GF-D8 (cell line): Measurements from ENCODE around the gene SRI.
"Not testable (repeated sequence)": the region's sequence is repeated elsewhere in the genome, so short reads cannot be mapped to it uniquely, and the experiment has no call there.

Experiments used
- DNase-seq: peaks from one replicate; lab custom pipeline; 2025; lab: John Stamatoyannopoulos, UW

SRI gene

DNA sequence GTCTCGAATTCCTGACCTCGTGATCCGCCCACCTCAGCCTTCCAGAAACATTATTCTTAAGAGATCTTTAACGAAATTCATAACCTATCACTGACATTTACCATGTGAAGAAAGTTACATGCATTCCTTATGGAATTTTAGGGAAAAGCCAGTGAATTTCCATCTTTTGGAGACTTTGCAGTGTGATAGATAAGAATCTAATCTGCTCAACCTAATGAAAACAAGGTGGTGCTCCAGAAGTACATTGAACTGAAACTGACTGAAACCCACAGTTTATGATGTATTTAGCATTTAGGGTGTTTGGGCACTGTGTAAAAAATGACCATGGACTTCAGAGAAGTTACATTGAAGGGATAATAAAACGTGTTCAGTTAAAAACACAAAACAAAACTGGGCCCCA is 43.6 kb downstream of the SRI start:
- DNase-seq: no peak

- no peak for DNase-seq
Observed at GRCh38 chr7:88172842-88173241, 47.0 kb downstream of the SRI start.

- DNase-seq: no peak
Observed at GRCh38 chr7:88169717-88170320, 50.0 kb downstream of the SRI start.

- no peak for DNase-seq
Observed at GRCh38 chr7:88167721-88168120, 52.1 kb downstream of the SRI start.

GRCh38 chr7:88167223-88167622 is 52.6 kb downstream of the SRI start:
- no peak for DNase-seq

- DNase-seq: peak; percentile 9
Observed at GRCh38 chr7:88165697-88166096, 54.1 kb downstream of the SRI start.

- not testable (repeated sequence) for DNase-seq
Observed at GRCh38 chr7:88159741-88160140, 60.1 kb downstream of the SRI start.

DNA sequence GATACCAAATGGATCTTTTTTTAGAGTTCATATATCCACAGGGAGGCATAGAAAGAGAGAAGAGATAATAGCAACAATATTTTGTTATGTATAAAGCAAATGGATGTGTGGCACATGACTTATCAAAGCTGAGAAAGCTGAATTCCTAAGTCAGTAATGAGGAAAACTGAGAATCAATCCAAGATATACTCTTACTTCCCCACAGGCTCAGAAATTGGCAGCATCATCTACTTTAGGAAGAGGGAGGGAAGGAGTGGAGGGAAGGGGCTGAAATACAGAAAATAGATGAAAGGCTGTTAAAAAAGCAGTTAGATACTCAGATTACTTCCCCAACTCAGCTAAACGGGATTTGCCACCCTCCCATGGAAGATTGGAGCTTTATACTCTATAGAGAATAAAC is 63.5 kb downstream of the SRI start:
- DNase-seq: no peak

DNA sequence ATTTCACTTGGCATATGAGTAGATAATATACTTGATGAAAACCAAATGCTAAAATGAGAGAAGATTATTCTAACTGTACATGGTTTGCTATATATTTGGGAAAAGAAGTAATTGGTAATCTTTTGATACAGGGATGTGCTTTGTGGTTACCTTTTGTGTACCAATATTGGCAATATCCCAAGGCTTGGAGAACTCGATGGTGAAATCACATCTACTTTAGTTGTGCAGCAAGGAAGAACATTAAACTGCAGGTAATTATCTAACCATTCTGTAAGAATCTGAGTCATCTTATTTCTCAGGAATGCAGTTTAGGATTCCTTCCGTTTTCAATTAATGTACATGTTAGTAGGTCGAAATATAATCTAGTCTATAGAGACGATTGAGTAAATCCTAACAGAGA is 64.1 kb downstream of the SRI start:
- DNase-seq: no peak
